ENCODE measurements around the gene CSTF2T.

DNA sequence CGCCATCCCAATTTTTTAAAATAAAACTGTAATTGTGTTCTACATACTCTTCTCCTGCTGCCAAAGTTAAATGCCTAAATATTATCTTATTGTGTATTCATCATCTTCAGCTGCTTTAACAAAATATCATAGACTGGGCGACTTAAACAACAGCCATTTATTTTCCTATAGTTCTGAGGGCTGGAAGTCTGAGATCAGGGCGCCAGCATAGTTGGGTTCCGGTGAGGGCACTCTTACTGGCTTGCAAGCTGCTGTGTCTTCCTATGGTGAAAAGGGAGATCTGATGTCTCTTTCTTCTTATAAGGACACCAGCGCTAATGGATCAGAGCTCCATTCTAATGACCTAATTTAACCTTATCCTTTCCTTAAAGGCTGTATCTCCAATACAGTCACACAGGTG is 30.4 kb downstream of the CSTF2T start:
- TF ChIP-seq KLF9 (tag by site-specific recombination; IDR thresholded peaks at IDR 0.05; ENCODE audit: low read depth) = no peak
- TF ChIP-seq, protein P1, sequence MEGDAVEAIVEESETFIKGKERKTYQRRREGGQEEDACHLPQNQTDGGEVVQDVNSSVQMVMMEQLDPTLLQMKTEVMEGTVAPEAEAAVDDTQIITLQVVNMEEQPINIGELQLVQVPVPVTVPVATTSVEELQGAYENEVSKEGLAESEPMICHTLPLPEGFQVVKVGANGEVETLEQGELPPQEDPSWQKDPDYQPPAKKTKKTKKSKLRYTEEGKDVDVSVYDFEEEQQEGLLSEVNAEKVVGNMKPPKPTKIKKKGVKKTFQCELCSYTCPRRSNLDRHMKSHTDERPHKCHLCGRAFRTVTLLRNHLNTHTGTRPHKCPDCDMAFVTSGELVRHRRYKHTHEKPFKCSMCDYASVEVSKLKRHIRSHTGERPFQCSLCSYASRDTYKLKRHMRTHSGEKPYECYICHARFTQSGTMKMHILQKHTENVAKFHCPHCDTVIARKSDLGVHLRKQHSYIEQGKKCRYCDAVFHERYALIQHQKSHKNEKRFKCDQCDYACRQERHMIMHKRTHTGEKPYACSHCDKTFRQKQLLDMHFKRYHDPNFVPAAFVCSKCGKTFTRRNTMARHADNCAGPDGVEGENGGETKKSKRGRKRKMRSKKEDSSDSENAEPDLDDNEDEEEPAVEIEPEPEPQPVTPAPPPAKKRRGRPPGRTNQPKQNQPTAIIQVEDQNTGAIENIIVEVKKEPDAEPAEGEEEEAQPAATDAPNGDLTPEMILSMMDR (tag by site-specific recombination; IDR thresholded peaks at IDR 0.05) = no peak
- TF ChIP-seq ZNF555 (tag by site-specific recombination; conservative IDR thresholded peaks at IDR 0.05) = no peak
- TF ChIP-seq ZNF394 (tag by site-specific recombination; IDR thresholded peaks at IDR 0.05; ENCODE audit: borderline replicate concordance) = no peak
- no peak for TF ChIP-seq ZSCAN30 (tag by site-specific recombination; IDR thresholded peaks at IDR 0.05)
- no peak for TF ChIP-seq ZBTB7A (tag by site-specific recombination; IDR thresholded peaks at IDR 0.05; ENCODE audit: low read depth)
- no peak for TF ChIP-seq MYNN (tag by site-specific recombination; IDR thresholded peaks at IDR 0.05; ENCODE audit: borderline replicate concordance)
- TF ChIP-seq ZNF549 (tag by site-specific recombination; IDR thresholded peaks at IDR 0.05) = no peak
